A549 (cell line): ENCODE results near the gene BRPF3.

Source experiments
- CTCF ChIP-seq: fragments of >200 bp; sonication (Bioruptor Twin); formaldehyde crosslinking; IDR thresholded peaks from 3 replicates; pipeline ENCODE4 v1.5.1; 2016
- EHMT2 ChIP-seq: fragments of 200-600 bp; sonication (generic); IDR thresholded peaks from 2 replicates; pipeline ENCODE4 v1.6.1; 2016; ENCODE audit warnings: antibody characterized with exemption, low read depth, mild to moderate bottlenecking, moderate library complexity
- HDAC2 ChIP-seq: fragments of 200-600 bp; sonication (generic); IDR thresholded peaks from 2 replicates; pipeline ENCODE4 v1.6.1; 2016
- HOXB5 ChIP-seq: fragments of 250-450 bp; sonication (Bioruptor Pico); IDR thresholded peaks from 2 replicates; pipeline ENCODE4 v1.5.0; 2020; ENCODE audit warnings: mild to moderate bottlenecking, moderate library complexity
- JUN ChIP-seq, 2 experiments: fragments of >200 bp; sonication (Bioruptor Twin); formaldehyde crosslinking; IDR thresholded peaks; 2 replicates in 1 of 2; 3 replicates in 1 of 2; pipeline ENCODE4 v1.6.1; 2016 to 2017
- KDM5A ChIP-seq: fragments of 200-600 bp; sonication (generic); IDR thresholded peaks from 2 replicates; pipeline ENCODE4 v1.6.1; 2016; ENCODE audit warnings: antibody characterized with exemption, mild to moderate bottlenecking
- MYC ChIP-seq: IDR thresholded peaks from 2 replicates; pipeline ENCODE4 v1.6.1; 2012; ENCODE audit warnings: mild to moderate bottlenecking, inconsistent platforms, low read length, improper control_type of control experiment, borderline replicate concordance
- NPAS2 ChIP-seq: fragments of 250-450 bp; sonication (Bioruptor Pico); IDR thresholded peaks from 2 replicates; pipeline ENCODE4 v1.8.0; 2022; ENCODE audit warnings: mild to moderate bottlenecking, moderate library complexity, borderline replicate concordance
- PHF8 ChIP-seq: fragments of 200-600 bp; sonication (generic); IDR thresholded peaks from 2 replicates; pipeline ENCODE4 v1.6.1; 2016; ENCODE audit warnings: low read depth, mild to moderate bottlenecking, antibody characterized with exemption, moderate library complexity, borderline replicate concordance
- POLR2A ChIP-seq: IDR thresholded peaks from 2 replicates; pipeline ENCODE4 v1.6.1; 2012; ENCODE audit warnings: mild to moderate bottlenecking, low read length
- REST ChIP-seq: fragments of 200-600 bp; sonication (generic); IDR thresholded peaks from 2 replicates; pipeline ENCODE4 v1.6.1; 2016; ENCODE audit warnings: antibody characterized with exemption, mild to moderate bottlenecking, moderate library complexity
- RNF2 ChIP-seq: fragments of 200-600 bp; sonication (generic); IDR thresholded peaks from 2 replicates; pipeline ENCODE4 v1.6.1; 2016; ENCODE audit warnings: low read depth, mild to moderate bottlenecking, antibody characterized with exemption, moderate library complexity, borderline replicate concordance

GRCh38 chr6:36239774-36240173 is 43.2 kb downstream of the BRPF3 start:
- no peak for TF ChIP-seq EHMT2
- no peak for TF ChIP-seq CTCF
- no peak for TF ChIP-seq HOXB5 (CRISPR knock-in tag)
- TF ChIP-seq RNF2 = no peak
- TF ChIP-seq POLR2A = no peak
- no peak for TF ChIP-seq REST
- TF ChIP-seq NPAS2 (CRISPR knock-in tag) = no peak
- TF ChIP-seq HDAC2 = no peak
- TF ChIP-seq JUN (IDR thresholded peaks at IDR 0.05) = no peak
- no peak for TF ChIP-seq PHF8
- TF ChIP-seq KDM5A = no peak
- TF ChIP-seq MYC = no peak
